MM.1S (cell line): Measurements from ENCODE around the gene CHMP6.

Experiments used
- DNase-seq: peaks from one replicate; pipeline ENCODE4 v3.0.0-alpha.2; 2015
- H2AFZ ChIP-seq: fragments of 300-600 bp; sonication (generic); 2 replicates; pipeline ENCODE4 v1.6.0; 2016; ENCODE audit warnings: antibody characterized with exemption, low read length
- H3F3A ChIP-seq: fragments of 300-600 bp; sonication (generic); 2 replicates; pipeline ENCODE4 v1.6.1; 2016; ENCODE audit warnings: mild to moderate bottlenecking, antibody characterized with exemption, low read length, moderate library complexity, mixed read lengths; ENCODE audit not compliant: insufficient read depth
- H3K27ac ChIP-seq: fragments of 300-600 bp; sonication (generic); 2 replicates; pipeline ENCODE4 v1.5.1; 2016; ENCODE audit warnings: mild to moderate bottlenecking, low read length
- H3K27me3 ChIP-seq: fragments of 300-600 bp; sonication (generic); replicated peaks from 2 replicates; pipeline ENCODE4 v1.6.0; 2016; ENCODE audit warnings: low read length; ENCODE audit not compliant: insufficient read depth
- H3K36me3 ChIP-seq: fragments of 300-600 bp; sonication (generic); replicated peaks from 2 replicates; pipeline ENCODE4 v1.6.1; 2016; ENCODE audit warnings: mild to moderate bottlenecking, low read length, mixed read lengths; ENCODE audit not compliant: insufficient read depth
- H3K4me1 ChIP-seq: fragments of 300-600 bp; sonication (generic); 2 replicates; pipeline ENCODE4 v1.6.1; 2016; ENCODE audit warnings: low read length, mixed read lengths
- H3K4me2 ChIP-seq: fragments of 300-600 bp; sonication (generic); 2 replicates; pipeline ENCODE4 v1.6.0; 2016; ENCODE audit warnings: low read depth, low read length
- H3K4me3 ChIP-seq: fragments of 300-600 bp; sonication (generic); 2 replicates; pipeline ENCODE4 v1.5.1; 2016; ENCODE audit warnings: low read length, mixed read lengths
- H3K79me2 ChIP-seq: fragments of 300-600 bp; sonication (generic); 2 replicates; pipeline ENCODE4 v1.6.1; 2016; ENCODE audit warnings: mixed run types, low read length, mixed read lengths
- H3K9ac ChIP-seq: fragments of 300-600 bp; sonication (generic); 2 replicates; pipeline ENCODE4 v1.6.1; 2016; ENCODE audit warnings: low read length, mixed read lengths
- H3K9me2 ChIP-seq: fragments of 300-600 bp; sonication (generic); replicated peaks from 2 replicates; pipeline ENCODE4 v1.6.1; 2016; ENCODE audit warnings: mild to moderate bottlenecking, low read length, mixed read lengths; ENCODE audit not compliant: insufficient read depth
- H3K9me3 ChIP-seq: fragments of 300-600 bp; sonication (generic); replicated peaks from 2 replicates; pipeline ENCODE4 v1.6.1; 2016; ENCODE audit warnings: mild to moderate bottlenecking, low read length, mixed read lengths; ENCODE audit not compliant: insufficient read depth
- H4K20me1 ChIP-seq: fragments of 300-600 bp; sonication (generic); 2 replicates; pipeline ENCODE4 v1.6.1; 2016; ENCODE audit warnings: mild to moderate bottlenecking, low read length, moderate library complexity, mixed read lengths; ENCODE audit not compliant: insufficient read depth
- CTCF ChIP-seq: fragments of 300-600 bp; sonication (generic); IDR thresholded peaks from 2 replicates; pipeline ENCODE4 v1.5.1; 2016; ENCODE audit warnings: antibody characterized with exemption, low read length, mixed read lengths
- EZH2 ChIP-seq: fragments of 300-600 bp; sonication (generic); optimal IDR thresholded peaks from 2 replicates; pipeline ENCODE3; 2017; ENCODE audit warnings: low read depth, mild to moderate bottlenecking, antibody characterized with exemption, low read length, mixed read lengths
- EZH2phosphoT487 ChIP-seq: fragments of 300-600 bp; sonication (generic); IDR thresholded peaks from 2 replicates; pipeline ENCODE4 v1.6.1; 2018; ENCODE audit warnings: antibody characterized with exemption, low read length

CHMP6 gene

GRCh38 chr17:80996422-80997305 is 5.0 kb downstream of the CHMP6 start:
- H3K9ac ChIP-seq, result no peak overlapping the region
- no peak for DNase-seq
- H3K27me3 ChIP-seq, result no peaks in the 10 kb centered on the region
- H3K4me3 ChIP-seq, result no peak overlapping the region
- peaks cover 8% of the 10 kb centered on the region for H3K4me1 ChIP-seq
- no peak overlapping the region for H3K4me2 ChIP-seq
- no peak for TF ChIP-seq EZH2phosphoT487
- TF ChIP-seq CTCF, result no peak
- no peak for TF ChIP-seq EZH2
- no peaks in the 10 kb centered on the region for H3K9me3 ChIP-seq
- no peaks in the 10 kb centered on the region for H4K20me1 ChIP-seq
- H3K27ac ChIP-seq, result no peak overlapping the region
- no peaks in the 10 kb centered on the region for H3K9me2 ChIP-seq
- no peak overlapping the region for H2AFZ ChIP-seq
- peaks cover 20% of the 10 kb centered on the region for H3K79me2 ChIP-seq
- no peaks in the 10 kb centered on the region for H3F3A ChIP-seq
- no peaks in the 10 kb centered on the region; the same call in 1 of the 2 replicates for H3K36me3 ChIP-seq

GRCh38 chr17:80997424-80998117 is 5.9 kb downstream of the CHMP6 start:
- H3K4me2 ChIP-seq, result no peak overlapping the region
- no peaks in the 10 kb centered on the region; the same call in 1 of the 2 replicates for H3K36me3 ChIP-seq
- H3K9me3 ChIP-seq, result no peaks in the 10 kb centered on the region
- H3K79me2 ChIP-seq, result peaks cover 16% of the 10 kb centered on the region
- H3K27ac ChIP-seq, result no peak overlapping the region
- no peaks in the 10 kb centered on the region for H3K9me2 ChIP-seq
- H3K27me3 ChIP-seq, result 0 out of 2 replicates have a peak, but pooled peaks cover 6% of the 10 kb centered on the region
- H4K20me1 ChIP-seq, result no peaks in the 10 kb centered on the region
- no peak overlapping the region for H2AFZ ChIP-seq
- no peaks in the 10 kb centered on the region; the same call in 1 of the 2 replicates for H3F3A ChIP-seq
- TF ChIP-seq EZH2, result no peak
- H3K4me3 ChIP-seq, result no peak overlapping the region
- DNase-seq, result no peak
- no peak overlapping the region for H3K9ac ChIP-seq
- peaks cover 8% of the 10 kb centered on the region for H3K4me1 ChIP-seq

GRCh38 chr17:80998118-80998747 is 6.6 kb downstream of the CHMP6 start:
- Histone ChIP-seq H3K27me3 (0 out of 2 replicates have a peak, but pooled peaks cover 10% of the 10 kb centered on the region), H3K27ac (no peak overlapping the region), H3K9me3 (no peaks in the 10 kb centered on the region), H3F3A (no peaks in the 10 kb centered on the region; the same call in 1 of the 2 replicates), H3K4me1 (peaks cover 1% of the 10 kb centered on the region; the same call in 1 of the 2 replicates), H3K36me3 (no peaks in the 10 kb centered on the region; the same call in 1 of the 2 replicates), H3K79me2 (peaks cover 9% of the 10 kb centered on the region), H2AFZ (no peak overlapping the region), H3K4me3 (no peak overlapping the region), H3K4me2 (no peak overlapping the region), H3K9ac (no peak overlapping the region), H3K9me2 (no peaks in the 10 kb centered on the region), H4K20me1 (no peaks in the 10 kb centered on the region)
- no peak for TF ChIP-seq EZH2
- no peak for TF ChIP-seq EZH2phosphoT487
- TF ChIP-seq CTCF, result no peak
- DNase-seq, result no peak
